SW480 (cell line): ENCODE measurements around the gene MRLN.
A peak's percentile ranks its signal among the peaks of the same experiment; 100 is the strongest.
"Not testable (repeated sequence)": the region's sequence is repeated elsewhere in the genome, so short reads cannot be mapped to it uniquely, and the experiment has no call there.

Experiments
- DNase-seq: peaks from one replicate; pipeline ENCODE4 v3.0.0-alpha.2; 2016; ENCODE audit warnings: low spot score

MRLN gene

DNA sequence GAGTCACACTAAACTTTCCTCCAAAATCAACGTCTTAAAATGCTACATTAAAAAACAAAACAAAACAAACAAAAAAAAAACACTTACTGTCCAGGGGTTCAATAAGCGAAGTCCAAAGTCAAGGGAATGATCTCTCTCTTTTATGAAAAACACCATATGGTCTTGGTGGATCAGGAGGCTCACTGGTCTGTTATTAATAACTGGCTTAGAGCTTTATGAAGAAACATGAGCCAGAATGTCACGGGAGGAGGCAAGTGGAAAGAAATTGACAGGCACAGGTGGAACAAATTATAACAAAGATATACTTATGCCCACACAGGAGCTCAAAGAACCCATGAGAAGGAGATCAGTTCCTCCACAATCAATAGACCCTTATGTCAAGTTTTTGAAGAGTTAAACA is at the start of gene MRLN:
TSS of gene MRLN (minus strand) at position 189 of the 400 bp plus-strand sequence.
- DNase-seq = no peak

DNA sequence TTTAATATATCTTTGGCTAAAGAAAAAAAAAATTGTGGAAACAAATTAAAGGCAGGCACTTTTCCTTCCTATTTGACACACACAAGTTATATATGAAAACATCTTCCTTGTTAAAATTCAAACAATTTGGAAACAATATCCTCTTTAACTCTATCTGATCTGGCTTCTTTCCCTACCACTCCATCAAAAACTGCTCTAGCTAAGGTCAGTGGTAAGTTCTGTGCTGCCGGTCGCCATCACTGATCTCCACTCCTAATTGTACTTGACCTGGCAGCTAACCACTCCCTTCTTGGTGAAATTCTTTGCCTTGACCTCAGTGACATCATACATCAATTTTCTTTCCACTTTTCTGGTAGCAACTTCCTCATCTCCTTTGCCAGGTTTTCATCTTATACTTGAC is 47.9 kb upstream of the MRLN start:
- DNase-seq = no peak

DNA sequence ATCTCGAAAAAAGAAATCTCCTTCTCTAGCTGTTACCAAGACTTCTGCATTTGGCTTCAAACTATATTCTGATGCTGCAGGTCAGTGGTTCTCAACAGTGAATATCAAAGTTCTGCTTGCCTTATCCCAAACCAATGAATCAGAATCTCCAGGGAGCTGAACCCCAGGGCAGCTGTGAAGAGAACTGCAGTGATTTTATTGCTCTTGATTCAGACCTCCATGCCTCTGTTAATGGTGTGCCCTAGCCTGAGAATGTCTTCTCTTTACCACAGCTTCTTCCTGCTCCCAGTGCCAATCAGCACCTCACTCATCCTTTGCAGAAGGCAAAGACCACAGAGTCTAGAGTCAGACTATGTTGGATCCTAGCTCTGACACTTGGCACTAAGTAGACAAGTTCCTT is 46.2 kb upstream of the MRLN start:
- no peak for DNase-seq

DNA sequence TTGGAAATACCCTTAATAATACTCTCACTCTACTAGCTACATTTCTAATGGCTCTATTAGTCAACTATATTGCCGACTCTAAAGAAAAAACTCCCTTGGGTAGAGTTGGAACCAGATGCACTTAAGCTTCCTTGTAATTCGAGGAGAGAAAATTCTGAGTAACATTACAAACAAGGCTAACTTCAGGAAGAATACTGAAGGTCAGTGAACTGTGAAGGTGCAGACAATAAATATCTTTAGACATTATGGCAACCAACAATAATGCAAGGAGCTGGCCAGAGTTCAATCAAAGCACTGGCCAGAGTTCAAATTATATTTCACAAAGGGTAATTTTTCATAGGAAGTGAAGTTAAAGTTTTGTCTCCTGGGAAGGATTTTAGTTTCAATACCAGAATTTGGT is 40.7 kb upstream of the MRLN start:
- no peak for DNase-seq

DNA sequence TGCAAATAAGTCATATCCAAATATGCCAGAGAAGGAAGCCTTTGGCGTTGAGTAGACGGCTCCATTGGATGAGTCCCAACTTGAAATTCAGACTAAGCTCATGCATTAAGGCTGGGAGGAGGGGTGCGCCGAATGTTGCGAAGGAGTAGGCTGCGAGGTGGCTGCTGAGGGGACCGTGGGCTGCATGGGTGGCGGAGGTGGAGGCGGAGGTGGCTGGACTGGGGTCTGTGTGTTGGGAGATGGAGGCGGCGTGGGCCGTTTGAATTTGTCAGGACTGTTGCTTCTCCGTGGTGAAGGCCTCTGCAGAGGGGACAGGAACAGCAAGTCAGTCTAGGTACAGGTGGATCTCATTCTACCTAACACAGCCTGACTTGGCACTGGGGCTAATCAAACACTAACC is 39.6 kb upstream of the MRLN start:
- DNase-seq = no peak

DNA sequence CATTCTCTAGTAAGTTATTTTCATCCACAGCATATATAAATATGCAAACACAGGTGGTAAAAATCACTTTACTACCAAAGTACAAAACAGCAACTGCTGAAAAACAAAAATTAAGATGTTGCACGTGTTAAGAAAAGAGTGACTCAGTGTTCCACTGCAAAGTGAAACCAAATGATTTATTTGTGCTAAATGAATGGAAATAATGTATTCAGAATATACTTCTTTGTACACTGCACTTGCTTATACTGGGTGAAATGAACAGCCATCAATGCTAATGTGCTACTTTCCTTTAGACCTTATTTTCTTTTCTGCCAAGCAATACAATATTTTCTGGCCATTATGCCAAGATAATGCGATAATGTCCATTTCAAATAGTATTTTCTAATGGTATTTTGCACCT is 38.3 kb upstream of the MRLN start:
- no peak for DNase-seq

DNA sequence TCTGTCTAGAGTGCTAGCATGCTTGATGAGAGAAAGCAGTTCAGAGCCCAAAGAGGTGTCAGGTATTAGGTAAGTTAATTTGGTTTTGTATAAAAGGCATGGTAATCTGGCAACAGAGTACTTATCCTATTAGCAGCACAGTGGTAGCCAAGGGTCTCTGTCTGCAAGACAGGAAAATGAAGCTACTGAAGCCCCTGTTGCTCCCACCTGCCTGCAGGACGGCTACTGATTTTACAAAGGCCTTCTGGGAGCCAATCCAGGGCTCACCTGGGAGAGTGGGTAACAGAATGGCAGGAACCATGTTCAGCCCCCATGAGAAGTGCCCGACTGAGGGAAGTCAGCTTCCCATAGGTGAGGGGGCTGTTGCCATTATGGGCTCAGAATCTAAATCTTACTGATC is 36.8 kb upstream of the MRLN start:
- DNase-seq = not testable (repeated sequence)

DNA sequence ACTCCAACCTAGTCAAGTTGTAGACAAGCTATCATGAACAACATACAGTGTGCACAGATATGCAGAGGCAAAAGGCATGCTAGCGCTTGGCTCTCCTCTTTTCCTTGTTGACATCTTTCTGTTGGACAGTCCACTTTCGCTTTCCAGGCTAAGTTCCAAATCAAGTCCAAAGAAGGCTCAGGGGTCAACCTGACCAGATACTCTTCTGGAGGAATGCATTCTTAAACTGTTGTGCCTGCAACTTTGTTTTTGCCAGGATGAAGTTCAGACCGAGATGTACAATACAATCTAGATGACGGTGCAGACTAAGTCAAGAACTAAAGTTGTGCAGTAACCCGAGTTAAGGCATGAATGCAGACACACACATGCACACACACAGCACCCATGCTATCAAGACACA is 35.7 kb upstream of the MRLN start:
- DNase-seq = not testable (repeated sequence)

DNA sequence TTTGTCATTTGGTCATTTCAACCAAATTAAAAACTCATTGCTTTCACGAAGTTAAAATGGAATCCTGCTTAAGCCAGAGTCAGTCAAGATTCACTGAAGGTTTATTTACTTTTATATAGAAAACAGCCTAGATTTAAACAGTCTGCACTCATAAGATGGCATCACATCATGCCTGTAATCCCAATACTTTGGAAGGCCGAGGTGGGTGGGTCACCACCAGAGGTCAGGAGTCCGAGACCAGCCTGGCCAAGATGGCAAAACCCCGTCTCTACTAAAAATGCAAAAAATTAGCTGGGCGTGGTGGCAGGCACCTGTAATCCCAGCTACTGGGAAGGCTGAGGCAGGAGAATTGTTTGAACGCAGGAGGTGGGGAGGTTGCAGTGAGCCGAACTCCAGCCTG is 33.8 kb upstream of the MRLN start:
- DNase-seq = not testable (repeated sequence)

DNA sequence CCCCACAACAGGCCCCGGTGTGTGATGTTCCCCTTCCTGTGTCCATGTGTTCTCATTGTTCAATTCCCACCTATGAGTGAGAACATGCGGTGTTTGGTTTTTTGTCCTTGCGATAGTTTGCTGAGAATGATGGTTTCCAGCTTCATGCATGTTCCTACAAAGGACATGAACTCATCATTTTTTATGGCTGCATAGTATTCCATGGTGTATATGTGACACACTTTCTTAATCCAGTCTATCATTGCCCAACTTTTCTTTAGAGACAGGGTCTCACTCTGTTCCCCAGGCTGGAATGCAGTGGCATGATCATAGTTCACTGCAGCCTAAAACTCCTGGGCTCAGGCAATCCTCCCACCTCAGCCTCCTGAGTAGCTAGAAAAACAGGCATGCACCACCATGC is 32.2 kb upstream of the MRLN start:
- DNase-seq = not testable (repeated sequence)

DNA sequence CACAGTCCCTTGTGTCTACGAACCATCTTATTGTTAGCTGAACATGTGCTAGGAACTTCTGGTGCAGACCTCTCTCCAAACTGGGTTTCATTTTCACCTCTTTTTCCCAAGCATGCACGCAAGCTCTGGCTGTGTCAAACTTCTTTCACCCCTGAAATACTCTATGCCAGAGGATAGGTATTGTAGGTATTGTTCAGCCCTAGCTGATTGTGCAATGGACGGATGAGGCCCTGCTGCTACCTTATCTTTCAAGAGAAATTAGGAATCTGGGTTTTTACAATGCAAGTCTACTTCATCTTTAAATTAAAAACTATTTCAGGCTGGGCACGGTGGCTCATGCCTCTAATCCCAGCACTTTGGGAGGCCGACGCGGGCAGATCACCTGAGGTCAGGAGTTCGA is 28.3 kb upstream of the MRLN start:
- DNase-seq = no peak

DNA sequence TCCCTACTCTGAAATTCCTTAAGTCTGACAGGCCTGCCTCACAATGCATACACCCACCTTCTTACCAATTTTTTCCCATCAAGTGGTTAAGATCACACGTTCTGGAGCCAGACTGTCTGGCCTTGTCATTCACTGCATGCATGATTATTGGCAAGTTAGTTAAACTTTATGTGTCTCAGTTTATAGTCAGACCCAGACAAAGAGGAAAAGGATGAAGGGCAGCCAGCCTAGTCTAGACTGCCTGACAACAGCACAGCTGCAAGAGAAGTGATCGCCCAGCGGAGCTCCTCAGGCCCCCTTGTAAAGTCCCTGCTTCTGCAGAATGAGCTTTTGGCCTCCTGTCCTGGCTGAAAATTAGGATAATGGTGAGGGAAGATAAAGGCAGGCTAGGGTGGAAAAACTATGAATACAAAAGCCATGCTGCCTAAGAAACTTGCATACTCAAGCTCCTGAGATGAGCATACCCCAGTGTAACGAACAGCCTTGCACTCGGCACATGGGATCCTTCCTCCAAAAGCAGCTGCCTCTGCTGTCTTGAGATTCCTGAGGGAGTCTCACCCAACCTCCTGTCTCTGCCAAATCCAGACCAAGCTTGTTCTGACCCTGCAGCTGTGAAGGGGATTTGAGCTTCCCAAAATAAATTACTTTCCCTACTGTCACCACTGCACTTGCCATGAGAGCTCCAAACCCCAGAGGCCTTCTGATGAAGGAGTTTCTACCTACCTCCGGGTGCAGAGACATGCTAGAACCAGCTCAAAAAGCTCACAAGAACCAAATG is 26.7 kb upstream of the MRLN start:
- no peak for DNase-seq

DNA sequence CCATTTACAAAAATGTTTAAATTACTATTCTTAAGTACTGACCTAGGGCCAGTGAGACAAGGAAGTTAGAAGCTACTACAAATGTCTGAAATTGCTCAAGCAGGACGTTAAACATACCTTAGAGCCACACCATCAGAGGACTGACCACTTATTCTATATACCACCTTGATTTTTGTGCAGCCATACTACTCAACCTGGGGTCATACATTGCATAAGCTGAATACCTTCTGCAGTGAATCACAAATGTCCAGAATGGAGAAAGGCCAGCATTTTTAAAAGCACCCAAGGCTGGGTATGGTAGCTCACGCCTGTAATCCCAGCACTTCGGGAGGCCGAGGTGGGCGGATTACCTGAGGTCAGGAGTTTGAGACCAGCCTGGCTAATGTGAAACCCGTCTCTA is 21.2 kb upstream of the MRLN start:
- no peak for DNase-seq

DNA sequence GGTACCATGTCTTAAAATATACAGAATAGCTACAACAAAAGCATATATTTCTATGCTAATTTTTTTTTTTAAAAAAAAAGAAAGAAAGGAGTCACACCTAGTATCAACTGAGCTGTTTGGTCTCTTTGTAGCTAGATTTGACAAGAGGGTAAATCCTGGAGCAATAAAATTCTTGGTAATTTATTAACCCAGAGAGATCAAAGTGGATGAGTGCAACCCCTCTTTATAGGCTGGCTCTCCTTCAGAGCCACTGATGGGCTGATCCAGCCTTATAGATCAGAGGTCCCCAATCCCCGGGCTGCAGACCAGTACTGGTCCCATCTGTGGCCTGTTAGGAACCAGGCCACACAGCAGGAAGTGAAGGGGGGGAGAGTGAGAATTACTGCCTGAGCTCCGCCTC is 19.8 kb upstream of the MRLN start:
- no peak for DNase-seq

DNA sequence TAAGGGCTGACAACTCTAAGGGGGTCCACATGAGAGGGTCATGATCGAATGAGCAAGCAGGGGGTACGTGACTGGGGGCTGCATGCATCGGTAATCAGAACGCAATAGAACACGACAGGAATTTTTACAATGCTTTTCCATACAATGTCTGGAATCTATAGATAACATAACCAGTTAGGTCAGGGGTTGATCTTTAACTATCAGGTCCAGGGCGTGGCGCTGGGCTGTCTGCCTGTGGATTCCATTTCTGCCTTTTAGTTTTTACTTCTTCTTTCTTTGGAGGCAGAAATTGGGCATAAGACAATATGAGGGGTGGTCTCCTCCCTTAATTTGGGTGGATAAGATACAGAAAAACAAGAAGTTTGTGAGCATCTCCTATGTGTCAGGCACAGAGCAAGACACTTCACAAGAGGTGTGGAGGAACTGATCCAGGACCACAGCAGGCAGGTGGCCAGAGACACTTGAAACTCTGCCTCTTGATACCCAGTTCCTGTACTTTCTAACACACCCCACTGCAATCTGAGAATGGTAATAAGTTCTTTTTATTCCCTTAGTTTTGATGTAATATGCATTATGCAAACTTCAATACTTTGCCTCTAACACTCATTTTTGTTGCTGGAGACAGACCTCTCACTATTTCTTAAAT is 18.0 kb upstream of the MRLN start:
- no peak for DNase-seq

DNA sequence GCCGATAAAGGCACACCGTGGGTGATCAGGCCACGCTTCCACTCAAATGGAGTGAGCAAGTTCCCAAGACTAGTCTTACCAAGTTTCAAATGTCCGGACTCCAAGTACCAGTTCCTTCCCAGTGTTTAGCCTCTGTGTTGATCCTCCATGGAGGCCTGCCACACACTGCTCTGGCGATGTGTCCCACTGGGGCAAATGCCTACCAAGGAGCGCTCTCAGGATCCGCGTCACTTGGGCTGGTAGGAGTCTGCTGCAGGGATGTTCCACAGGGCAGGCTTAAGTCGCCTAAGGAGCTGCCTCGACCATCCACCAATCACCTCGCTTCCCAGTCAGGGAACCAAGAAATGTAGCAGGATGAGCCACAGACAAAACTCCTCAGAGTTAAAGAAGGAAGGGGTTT is 17.4 kb upstream of the MRLN start:
- no peak for DNase-seq

DNA sequence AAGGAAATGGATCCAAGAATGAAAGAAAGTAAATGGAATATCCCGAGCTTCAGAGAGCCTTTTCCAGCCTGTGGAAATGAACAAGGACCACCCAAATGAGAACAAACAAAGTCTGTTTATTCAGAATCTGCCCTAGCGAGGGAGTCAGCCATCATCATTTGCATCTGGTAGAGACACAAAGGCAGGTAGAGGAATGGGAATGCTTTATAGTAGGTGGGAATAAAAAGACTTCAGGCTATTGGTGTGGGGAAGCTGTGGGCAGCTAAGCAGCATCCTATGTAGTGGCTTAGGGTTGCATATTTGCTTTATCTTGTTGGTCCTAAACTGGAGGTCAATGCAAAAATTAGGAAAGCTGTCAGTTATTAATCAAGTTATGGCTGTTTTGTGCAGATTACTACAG is 9.2 kb upstream of the MRLN start:
- no peak for DNase-seq

DNA sequence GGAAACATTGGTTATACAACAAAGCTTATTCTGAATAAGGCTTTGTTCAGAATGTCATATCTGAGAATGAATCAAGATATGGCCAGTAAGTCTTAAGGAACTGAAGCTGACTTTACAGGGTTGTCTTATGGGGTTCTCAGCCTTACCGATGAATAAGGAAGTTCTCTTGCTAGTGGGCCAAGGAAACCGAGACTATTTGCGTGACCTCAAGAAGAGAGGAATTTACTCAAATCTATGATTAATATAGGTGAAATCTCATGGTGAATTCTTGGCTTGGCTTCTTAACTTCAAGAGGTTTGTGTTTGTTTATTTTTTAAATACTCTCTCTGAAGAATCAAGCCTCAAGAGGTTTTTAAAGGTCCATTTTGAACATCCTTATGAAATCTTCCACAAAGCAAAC is 4.7 kb upstream of the MRLN start:
- no peak for DNase-seq

DNA sequence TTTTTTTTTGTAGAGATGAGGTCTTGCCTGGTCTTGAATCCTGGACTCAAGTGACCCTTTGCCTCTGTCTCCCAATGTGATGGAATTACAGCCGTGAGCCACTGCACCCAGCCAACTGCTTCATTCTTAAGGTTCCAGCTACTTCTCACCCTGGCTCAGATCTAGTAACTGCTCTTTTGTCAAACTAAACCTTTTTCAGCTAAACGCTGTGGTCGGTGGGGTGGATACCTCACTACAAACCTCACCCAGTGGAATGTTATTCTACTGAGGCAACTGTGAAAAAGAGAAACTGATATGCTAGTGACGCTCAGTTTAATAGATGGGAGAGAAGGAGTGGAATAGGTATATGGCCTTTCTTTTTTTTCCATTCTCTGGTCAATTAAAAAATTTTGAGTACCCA is 1.7 kb upstream of the MRLN start:
- no peak for DNase-seq

DNA sequence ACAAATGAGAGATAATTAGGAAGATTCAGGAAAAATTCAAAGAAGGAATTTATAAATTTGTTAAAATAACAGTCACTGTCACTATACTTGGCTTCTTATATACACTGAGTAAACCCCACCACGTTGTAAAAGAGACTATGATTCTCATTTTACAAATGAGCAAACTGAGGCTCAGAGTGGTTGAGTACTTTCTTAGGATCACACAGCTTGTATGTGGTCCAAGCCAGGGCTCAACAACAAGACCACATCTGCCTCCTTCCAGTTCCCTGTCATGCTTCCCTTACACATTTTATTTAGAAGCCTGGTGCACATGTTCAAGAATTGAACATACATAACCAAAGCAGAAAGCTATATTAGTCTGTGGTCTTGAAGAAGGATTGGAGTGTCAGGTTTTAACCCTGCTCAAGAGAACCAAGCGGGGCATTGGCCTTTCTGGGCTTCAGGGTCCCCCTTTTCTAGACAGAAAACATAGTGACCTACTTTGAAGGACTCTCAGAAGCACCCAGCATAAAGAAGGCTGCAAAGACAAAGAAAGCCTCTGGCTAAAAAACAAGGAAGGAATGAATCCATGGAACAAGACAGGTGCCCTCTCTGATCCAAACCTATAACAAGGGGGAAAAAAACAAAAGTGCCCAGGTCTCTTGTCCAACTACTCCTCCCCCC is 846 bp downstream of the MRLN start:
- no peak for DNase-seq

DNA sequence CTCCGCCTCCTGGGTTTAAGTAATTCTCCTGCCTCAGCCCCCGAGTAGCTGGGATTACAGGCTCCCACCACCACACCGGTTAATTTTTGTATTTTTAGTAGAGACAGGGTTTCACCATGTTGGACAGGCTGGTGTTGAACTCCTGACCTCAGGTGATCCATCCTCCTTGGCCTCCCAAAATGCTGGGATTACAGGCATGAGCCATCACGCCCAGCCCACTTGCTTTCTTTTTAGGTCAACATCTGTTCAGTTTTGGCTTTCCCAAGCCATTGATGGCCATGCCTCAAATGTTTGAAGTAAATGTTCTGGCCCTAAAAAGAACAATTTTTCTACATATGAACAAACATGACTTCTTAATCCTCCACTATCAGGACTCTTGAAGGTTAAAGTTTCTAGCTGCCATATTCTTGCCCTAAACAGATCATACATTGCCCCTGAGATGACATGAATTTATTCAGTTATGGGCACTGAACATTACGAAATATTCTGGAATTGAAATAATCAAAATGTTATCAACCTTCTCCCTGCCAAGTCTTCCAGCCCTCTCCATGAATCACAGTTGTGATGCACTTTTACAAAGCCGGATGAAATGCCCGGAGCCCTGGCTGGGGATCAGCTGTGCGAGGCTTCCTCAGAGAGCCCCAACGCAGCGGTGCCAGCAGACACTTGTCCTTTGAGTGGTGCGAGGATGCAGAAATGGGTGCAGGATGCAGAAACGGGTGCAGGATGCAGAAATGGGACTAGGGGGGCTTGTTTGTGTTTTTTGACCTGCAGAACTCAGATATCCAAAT is 2.9 kb downstream of the MRLN start:
- no peak for DNase-seq

DNA sequence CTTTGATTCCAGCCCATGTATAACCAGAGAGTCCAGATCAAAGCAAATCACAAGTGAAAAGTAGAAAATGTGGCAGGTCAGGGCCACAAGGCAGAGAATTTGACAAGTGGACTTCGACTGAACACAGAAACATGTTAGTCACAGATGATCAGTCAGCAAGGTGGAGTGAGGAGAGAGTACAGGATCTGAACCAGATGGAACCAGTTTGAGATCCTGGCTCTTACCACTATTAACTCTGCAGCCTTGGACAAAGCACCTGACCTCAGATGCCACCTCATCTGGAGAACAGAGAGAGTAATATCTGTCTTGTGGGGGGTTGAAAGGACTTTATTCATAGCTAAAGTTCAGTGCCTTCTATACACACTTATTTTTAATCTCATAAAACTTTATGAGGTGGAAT is 4.4 kb downstream of the MRLN start:
- DNase-seq = peak; percentile 3
